ENCODE data around the gene ERN1.

ERN1 gene

DNA sequence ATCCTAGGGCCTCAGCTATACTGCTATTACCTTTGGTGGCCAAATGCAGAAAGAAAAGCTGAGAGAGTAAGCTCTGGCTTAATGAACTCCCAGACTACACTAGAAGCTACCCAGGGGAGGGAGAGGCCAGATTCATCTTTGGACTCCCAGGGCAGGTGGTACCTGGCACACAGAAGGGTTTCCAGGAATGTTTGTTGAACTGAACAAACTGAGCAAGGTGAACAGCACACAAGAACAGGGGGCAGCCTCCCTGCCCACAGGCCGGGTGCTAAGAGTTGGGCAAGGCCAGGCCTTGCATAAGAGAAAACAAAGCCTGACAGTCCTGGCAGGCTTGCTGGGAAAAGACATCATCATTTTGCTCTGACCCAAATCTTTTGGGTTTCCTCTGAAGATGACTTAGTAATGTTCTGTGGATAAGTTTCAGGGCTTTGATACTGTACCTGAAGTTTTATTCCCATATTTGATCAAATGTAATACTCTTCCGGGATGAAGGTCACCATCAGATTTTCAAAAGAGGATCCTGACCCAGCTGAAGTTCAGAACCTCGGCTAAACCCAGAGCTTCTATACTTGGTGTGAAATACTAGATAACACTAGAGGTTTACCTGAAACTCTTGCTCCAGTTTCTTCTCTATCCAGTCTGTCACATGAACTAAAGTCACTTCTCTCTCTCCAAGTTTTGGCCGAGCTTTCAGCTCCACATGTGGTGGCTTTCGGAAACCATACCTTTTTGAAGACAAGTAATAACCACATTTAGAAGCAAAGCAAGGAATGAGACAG, 20.5 kb upstream of the ERN1 start:
- TF ChIP-seq, protein P1, sequence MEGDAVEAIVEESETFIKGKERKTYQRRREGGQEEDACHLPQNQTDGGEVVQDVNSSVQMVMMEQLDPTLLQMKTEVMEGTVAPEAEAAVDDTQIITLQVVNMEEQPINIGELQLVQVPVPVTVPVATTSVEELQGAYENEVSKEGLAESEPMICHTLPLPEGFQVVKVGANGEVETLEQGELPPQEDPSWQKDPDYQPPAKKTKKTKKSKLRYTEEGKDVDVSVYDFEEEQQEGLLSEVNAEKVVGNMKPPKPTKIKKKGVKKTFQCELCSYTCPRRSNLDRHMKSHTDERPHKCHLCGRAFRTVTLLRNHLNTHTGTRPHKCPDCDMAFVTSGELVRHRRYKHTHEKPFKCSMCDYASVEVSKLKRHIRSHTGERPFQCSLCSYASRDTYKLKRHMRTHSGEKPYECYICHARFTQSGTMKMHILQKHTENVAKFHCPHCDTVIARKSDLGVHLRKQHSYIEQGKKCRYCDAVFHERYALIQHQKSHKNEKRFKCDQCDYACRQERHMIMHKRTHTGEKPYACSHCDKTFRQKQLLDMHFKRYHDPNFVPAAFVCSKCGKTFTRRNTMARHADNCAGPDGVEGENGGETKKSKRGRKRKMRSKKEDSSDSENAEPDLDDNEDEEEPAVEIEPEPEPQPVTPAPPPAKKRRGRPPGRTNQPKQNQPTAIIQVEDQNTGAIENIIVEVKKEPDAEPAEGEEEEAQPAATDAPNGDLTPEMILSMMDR (IDR thresholded peaks at IDR 0.05; ENCODE audit: extremely low read depth, missing control alignments) = no peak
- no peak for DNase-seq (ENCODE audit: low spot score)

DNA sequence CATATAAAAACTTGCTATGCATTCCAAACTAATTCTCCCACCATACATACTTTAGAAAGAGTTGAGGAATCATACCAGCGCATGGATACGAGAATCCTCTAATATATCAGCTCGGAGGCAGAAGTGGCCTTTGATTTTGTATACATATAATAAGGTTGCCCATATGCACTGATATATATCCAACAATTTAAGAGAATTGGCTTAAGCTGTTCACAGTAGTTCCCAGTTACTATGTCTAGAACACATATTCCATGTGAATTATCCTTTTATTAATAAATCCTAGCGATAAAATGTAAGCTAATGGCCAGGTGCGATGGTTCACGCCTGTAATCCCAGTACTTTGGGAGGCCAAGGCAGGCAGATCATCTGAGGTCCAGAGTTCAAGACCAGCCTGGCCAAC, 19.3 kb upstream of the ERN1 start:
- TF ChIP-seq, protein P1 (IDR thresholded peaks at IDR 0.05; ENCODE audit: extremely low read depth, missing control alignments) = no peak

DNA sequence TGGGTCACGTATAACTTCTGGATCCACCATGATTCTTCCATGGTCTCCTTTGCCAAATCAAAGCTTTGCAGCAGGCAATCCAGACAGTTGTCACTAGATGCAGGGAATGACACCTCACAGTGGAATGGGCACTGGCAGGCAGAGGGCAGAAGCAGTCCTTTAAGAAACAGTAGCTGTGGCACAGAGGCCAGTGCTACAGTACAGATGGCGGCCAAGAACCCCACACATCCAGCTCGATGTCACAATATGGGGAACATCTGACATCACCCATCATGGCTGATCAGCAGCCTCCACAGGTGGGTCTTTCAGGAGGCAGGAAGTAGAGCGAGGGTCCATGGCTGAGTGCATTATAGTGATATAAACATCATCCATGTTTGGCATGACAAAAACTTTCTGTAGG, 18.8 kb upstream of the ERN1 start:
- TF ChIP-seq, protein P1 (IDR thresholded peaks at IDR 0.05; ENCODE audit: extremely low read depth, missing control alignments) = no peak
- no peak for DNase-seq (ENCODE audit: low spot score)

More for the DNA sequence above, 19.3 kb upstream of the ERN1 start:
- DNase-seq (ENCODE audit: low spot score) = no peak

DNA sequence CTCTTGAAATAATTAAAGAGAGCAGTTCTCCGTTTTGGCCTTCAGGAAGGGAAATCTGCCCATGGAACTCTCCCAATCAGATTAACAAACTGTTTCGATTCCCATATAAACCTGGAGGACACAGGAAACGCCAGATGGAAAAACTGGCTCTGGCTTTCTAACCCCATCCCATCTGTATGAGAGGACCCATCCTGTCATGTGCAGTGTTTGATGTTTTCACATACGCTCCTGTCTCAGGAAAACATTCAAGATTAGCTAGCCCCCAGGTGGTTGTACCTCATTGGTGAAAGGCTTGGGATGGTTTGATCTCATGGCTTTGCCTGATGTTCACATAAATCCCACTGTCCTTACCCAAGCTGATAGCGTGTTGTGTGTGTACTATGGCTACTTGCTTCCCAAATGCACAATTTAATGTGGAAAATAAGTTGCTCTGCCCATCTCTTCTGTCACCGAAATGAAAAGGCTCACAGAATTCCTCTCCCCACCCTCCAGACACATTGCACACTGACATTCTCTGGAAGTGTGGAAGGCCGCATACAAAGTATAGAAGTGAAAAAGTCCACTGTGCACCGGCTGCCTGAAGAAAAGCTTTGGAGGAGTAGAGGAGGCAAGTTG, 18.2 kb upstream of the ERN1 start:
- no peak for DNase-seq (ENCODE audit: low spot score)
- TF ChIP-seq, protein P1 (IDR thresholded peaks at IDR 0.05; ENCODE audit: extremely low read depth, missing control alignments) = no peak

DNA sequence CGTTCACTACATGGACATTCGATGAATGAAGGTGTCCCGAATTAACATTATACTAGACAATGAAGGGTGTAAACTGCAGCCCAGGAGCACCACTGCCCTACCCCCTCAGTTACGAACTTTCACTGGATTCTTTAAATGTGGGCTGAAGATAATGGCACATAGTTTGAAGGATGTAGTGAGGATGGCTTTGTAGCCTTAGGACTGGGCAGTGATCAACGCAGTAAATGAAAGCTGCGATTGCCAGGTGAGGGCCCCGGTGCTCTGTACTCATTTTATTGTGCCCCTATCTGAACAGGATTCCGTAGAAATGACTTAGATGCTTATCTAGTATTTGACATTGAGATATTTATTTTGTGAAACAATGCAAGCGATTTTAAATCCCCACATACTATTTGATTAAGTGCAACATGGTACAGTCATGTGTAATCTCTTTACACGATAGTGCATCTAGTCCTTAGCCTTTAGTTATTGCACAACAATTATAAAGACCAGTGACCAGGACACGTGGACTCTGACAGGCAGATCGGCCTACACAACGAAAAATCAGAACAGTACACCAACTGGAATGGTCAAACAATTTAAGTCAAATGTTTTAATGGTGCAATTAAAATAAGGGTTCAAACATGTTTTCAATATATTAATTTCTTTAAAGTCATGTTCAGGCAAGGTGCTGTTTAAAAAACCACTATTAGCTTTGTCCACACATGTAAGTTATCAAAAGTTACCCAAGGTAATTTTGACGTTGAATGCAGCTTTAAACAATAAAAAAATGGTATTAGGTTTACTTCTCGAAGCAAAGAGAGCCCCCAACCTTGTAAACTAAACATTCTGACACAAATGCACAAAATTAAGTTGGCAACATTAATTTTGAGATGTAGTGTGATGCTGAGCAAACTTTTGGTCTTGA, 17.4 kb upstream of the ERN1 start:
- TF ChIP-seq, protein P1 (IDR thresholded peaks at IDR 0.05; ENCODE audit: extremely low read depth, missing control alignments) = no peak
- no peak for DNase-seq (ENCODE audit: low spot score)

DNA sequence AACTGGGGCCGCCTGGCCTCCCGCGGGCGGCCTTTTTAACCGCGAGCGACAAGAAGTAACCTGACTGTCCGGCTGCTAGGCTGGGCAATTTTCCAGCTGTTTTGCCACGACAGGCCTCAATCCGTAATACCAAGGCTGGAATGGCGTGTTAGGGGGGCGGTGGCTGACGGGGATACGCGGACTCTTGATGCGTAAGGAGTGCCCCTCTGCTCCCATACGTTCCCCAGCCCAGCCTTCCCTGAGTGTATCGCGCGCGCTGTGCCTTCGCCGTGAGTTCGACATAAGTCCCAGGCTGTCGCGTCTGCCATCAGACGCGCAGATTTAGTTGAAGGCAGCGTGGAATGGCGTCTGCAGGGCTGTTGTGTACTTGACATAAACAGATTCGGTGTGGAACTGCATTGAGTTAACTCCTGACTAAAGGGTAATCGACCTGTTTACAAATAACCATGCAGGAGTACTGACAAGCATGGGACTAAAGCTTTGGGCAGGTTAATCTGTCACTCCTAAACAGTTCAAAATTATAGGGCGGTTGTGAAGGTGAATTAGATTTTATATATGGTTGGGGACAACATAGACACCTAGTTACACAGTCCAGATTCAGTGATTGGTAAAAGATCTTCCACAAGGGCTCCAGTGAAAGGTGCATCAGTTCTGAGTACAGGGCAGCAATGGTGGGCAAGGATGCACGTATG, 16.6 kb upstream of the ERN1 start:
- peak; percentile 27 for DNase-seq (ENCODE audit: low spot score)
- TF ChIP-seq, protein P1 (IDR thresholded peaks at IDR 0.05; ENCODE audit: extremely low read depth, missing control alignments) = no peak
